HepG2 (cell line): Measurements from ENCODE around the gene PTPN13. TPM values are rescaled to one million over a fixed set of nuclear protein-coding genes. Genes with fewer than 3 reads are reported as not detected.

Experiments
- ATAC-seq: fragments of 200-7000 bp; cut with Tn5 transposase; 3 replicates; pipeline ENCODE4 v1.9.1; 2020; ENCODE audit warnings: mild to moderate bottlenecking, moderate library complexity
- BruUV-seq: library from RNA; stranded (reverse); fragments of 400-500 nt; replicated peaks from 2 replicates; lab custom pipeline; 2021; lab: Mats Ljungman, UMichigan
- CTCF ChIA-PET: fragments of 300-600 bp; formaldehyde crosslinking; extraction: SDS; loops from one replicate; lab custom pipeline; 2021; ENCODE audit warnings: low total read pairs, inconsistent platforms, low intra/inter-chr PET ratio; lab: Yijun Ruan, JAX
- POLR2A ChIA-PET: fragments of 350-600 bp; sonication (Branson Sonifier 250); formaldehyde crosslinking; loops from one replicate; lab custom pipeline; 2020; ENCODE audit warnings: antibody characterized with exemption, inconsistent platforms; lab: Yijun Ruan, JAX
- DNase-seq: peaks from one replicate; pipeline ENCODE4 v3.0.0-alpha.2; 2015; ENCODE audit warnings: low spot score
- FAIRE-seq: peaks from 3 replicates; lab custom pipeline; 2011; peaks lifted over from hg19 to GRCh38; lab: Jason Lieb, UNC
- H2AFZ ChIP-seq: one replicate; pipeline ENCODE4 v1.6.1; 2011; ENCODE audit warnings: low read length, inconsistent platforms
- H3K27ac ChIP-seq: fragments of 300-600 bp; 3 replicates; pipeline ENCODE4 v1.8.0; 2011; ENCODE audit warnings: mixed run types, mild to moderate bottlenecking, mixed read lengths, low read length, inconsistent platforms; ENCODE audit not compliant: insufficient read depth; ENCODE audit errors: extremely low read length
- H3K27me3 ChIP-seq, 2 experiments: fragments of 200-600 bp in 1 of 2; 2 replicates in 1 of 2; 3 replicates in 1 of 2; pipeline versions ENCODE4 v1.6.0 to v1.8.0; 2011; ENCODE audit warnings: low read length in 2 of 2, mild to moderate bottlenecking in 2 of 2, moderate library complexity in 2 of 2, inconsistent platforms in 1 of 2; ENCODE audit not compliant: insufficient read depth in 2 of 2, control insufficient read depth in 1 of 2
- H3K36me3 ChIP-seq, 2 experiments: fragments of 200-600 bp in 1 of 2; replicated peaks in 1 of 2; 2 replicates in 1 of 2; 3 replicates in 1 of 2; pipeline versions ENCODE4 v1.5.1 to v1.8.0; 2011; ENCODE audit warnings: low read length in 2 of 2, inconsistent platforms in 1 of 2; ENCODE audit not compliant: insufficient read depth in 2 of 2, control insufficient read depth in 1 of 2
- H3K4me1 ChIP-seq: 2 replicates; pipeline ENCODE4 v1.5.1; 2012; ENCODE audit warnings: low read length, inconsistent platforms; ENCODE audit not compliant: insufficient read depth
- H3K4me2 ChIP-seq: 2 replicates; pipeline ENCODE4 v1.6.0; 2011; ENCODE audit warnings: low read depth, low read length, inconsistent platforms
- H3K4me3 ChIP-seq, 3 experiments: fragments of 200-600 bp in 1 of 3; sonication (generic), shearing (Covaris generic) in 1 of 3; replicated peaks in 1 of 3; 2 replicates each; pipeline ENCODE4 v1.5.1; 2011 to 2016; ENCODE audit warnings: low read length in 3 of 3, inconsistent platforms in 2 of 3, low read depth in 2 of 3, mild to moderate bottlenecking in 2 of 3, control low read depth in 1 of 3, mixed read lengths in 1 of 3; ENCODE audit not compliant: insufficient read depth in 1 of 3
- H3K79me2 ChIP-seq: one replicate; pipeline ENCODE4 v1.6.1; 2011; ENCODE audit warnings: low read length, inconsistent platforms; ENCODE audit not compliant: insufficient read depth
- H3K9ac ChIP-seq: 2 replicates; pipeline ENCODE4 v1.6.0; 2011; ENCODE audit warnings: mild to moderate bottlenecking, low read depth, low read length, inconsistent platforms; ENCODE audit not compliant: insufficient read depth
- H3K9me3 ChIP-seq: 2 replicates; pipeline ENCODE4 v1.5.1; 2012; ENCODE audit warnings: mild to moderate bottlenecking, low read length
- H4K20me1 ChIP-seq: 2 replicates; pipeline ENCODE4 v1.6.0; 2011; ENCODE audit warnings: inconsistent platforms, mild to moderate bottlenecking, low read length, moderate library complexity; ENCODE audit not compliant: insufficient read depth
- DNMT1 ChIP-seq: sonication (generic); formaldehyde crosslinking; IDR thresholded peaks from 2 replicates; pipeline ENCODE4 v1.5.1; 2020; ENCODE audit warnings: mild to moderate bottlenecking, missing genetic modification reagents
- FOSL2 ChIP-seq: sonication (generic); formaldehyde crosslinking; IDR thresholded peaks from 2 replicates; pipeline ENCODE4 v1.4.0; 2020; ENCODE audit warnings: missing genetic modification reagents
- MYNN ChIP-seq: sonication (generic); formaldehyde crosslinking; IDR thresholded peaks from 2 replicates; pipeline ENCODE4 v1.4.0; 2020; ENCODE audit warnings: mild to moderate bottlenecking, low read depth, missing genetic modification reagents
- SOX6 ChIP-seq, 2 experiments: fragments of 450-650 bp in 1 of 2; sonication (generic) in 1 of 2; formaldehyde crosslinking in 1 of 2; IDR thresholded peaks; 2 replicates each; pipeline versions ENCODE4 v1.4.0 to v1.6.1; 2017 to 2020; ENCODE audit warnings: antibody characterized with exemption in 1 of 2, mild to moderate bottlenecking in 1 of 2, missing genetic modification reagents in 1 of 2
- ZBTB38 ChIP-seq: sonication (generic); formaldehyde crosslinking; IDR thresholded peaks from 2 replicates; pipeline ENCODE4 v1.5.1; 2020; ENCODE audit warnings: mild to moderate bottlenecking, missing genetic modification reagents
- ZC3H13 ChIP-seq: sonication (generic); formaldehyde crosslinking; IDR thresholded peaks from 2 replicates; pipeline ENCODE4 v1.8.1; 2023; ENCODE audit warnings: mild to moderate bottlenecking, missing genetic modification reagents, moderate library complexity
- ZNF225 ChIP-seq: sonication (generic); formaldehyde crosslinking; IDR thresholded peaks from 2 replicates; pipeline ENCODE4 v1.4.0; 2020; ENCODE audit warnings: mild to moderate bottlenecking, missing genetic modification reagents
- ZNF230 ChIP-seq: sonication (generic); formaldehyde crosslinking; IDR thresholded peaks from 2 replicates; pipeline ENCODE4 v1.4.0; 2020; ENCODE audit warnings: mild to moderate bottlenecking, missing genetic modification reagents
- ZNF768 ChIP-seq: sonication (generic); formaldehyde crosslinking; IDR thresholded peaks from 2 replicates; pipeline ENCODE4 v1.4.0; 2020; ENCODE audit warnings: missing genetic modification reagents
- WGBS: methylation state at CpG from one replicate; pipeline ENCODE4 v1.1.6; 2017; ENCODE audit warnings: low lambda C conversion rate; 5-methylcytosine and 5-hydroxymethylcytosine counted together
- in situ Hi-C: cut with HindIII; loops from 2 replicates; pipeline ENCODE4 v1.10.0; 2017; ENCODE audit warnings: low pct_unique_long_range_greater_than_20kb; ENCODE audit not compliant: extremely low pct_ligation_motif_present
- intact Hi-C: fragments of 100-400 bp; cut with micrococcal nuclease; formaldehyde crosslinking; loops from one replicate; pipeline ENCODE4 v1.10.0; 2022; ENCODE audit not compliant: unreplicated experiment
- polyA plus RNA-seq, 8 experiments: library from polyadenylated mRNA; depleted of rRNA in 3 of 8; stranded (reverse) in 7 of 8; unstranded in 1 of 8; fragments of >200 nt; fragmentation: Illumina TruSeq in 4 of 8; extraction: Trizol in 4 of 8; gene quantifications; 2 replicates each; pipeline versions ENCODE4 v1.2.1 to v1.2.3, GENCODE V29; 2011 to 2016; ENCODE audit warnings: low read depth in 4 of 8, missing spikeins in 1 of 8, mixed read lengths in 1 of 8; ENCODE audit not compliant: insufficient read depth in 1 of 8
- total RNA-seq, 5 experiments: library from RNA; depleted of rRNA; stranded (reverse); fragments of >200 nt; fragmentation: Illumina TruSeq; extraction: Trizol; gene quantifications; 2 replicates each; pipeline ENCODE4 v1.2.3, GENCODE V29; 2016; ENCODE audit warnings: low read depth in 1 of 5
- TF ChIP-seq, protein P1 (sequence below): sonication (generic); formaldehyde crosslinking; IDR thresholded peaks from 2 replicates; pipeline ENCODE4 v1.8.1; 2023; ENCODE audit warnings: missing genetic modification reagents, mild to moderate bottlenecking, borderline replicate concordance
- TF ChIP-seq, protein P2 (sequence below): sonication (generic); formaldehyde crosslinking; IDR thresholded peaks from 2 replicates; pipeline ENCODE4 v1.9.0; 2022; ENCODE audit warnings: low read depth, missing genetic modification reagents
- TF ChIP-seq, protein P3 (sequence below): sonication (generic); formaldehyde crosslinking; IDR thresholded peaks from 2 replicates; pipeline ENCODE4 v1.5.0; 2020; ENCODE audit warnings: mild to moderate bottlenecking, missing genetic modification reagents, moderate library complexity

Gene PTPN13
- total and polyA plus RNA-seq, 2 of the 13 experiments (the other 11 are each of a cell fraction or from before 2014, with no cell fraction given), result not detected

DNA sequence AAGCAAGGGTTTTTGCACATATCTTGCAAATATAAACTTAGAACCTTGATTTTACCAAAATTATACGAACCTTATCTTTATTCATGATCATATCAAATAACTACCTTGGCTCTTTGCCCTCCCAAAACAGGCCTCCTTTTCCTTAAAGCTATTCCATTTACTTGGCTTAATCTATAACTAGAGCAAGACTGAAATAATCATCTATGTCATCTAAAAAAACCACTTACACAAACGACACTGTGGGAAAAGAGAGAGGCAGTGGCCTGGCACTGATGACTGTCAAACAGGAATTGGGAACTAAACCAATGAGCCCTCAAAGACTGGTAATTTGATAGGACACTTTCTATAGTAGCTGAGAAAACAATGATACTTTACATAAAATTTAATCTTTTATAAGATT lies 11.7 kb upstream of the PTPN13 start:
- no peaks in the 10 kb centered on the region for H3K27me3 ChIP-seq
- FAIRE-seq (no peak), DNase-seq (no peak), ATAC-seq (no peak)
- POLR2A ChIA-PET, result no interaction called here
- intact Hi-C loops (no loop called here), in situ Hi-C loops (no loop called here)
- H2AFZ ChIP-seq, result no peak overlapping the region
- H3K36me3 ChIP-seq, result no peaks in the 10 kb centered on the region
- no peak overlapping the region for H3K4me2 ChIP-seq
- WGBS, result 4% methylated on average over 2 of the region's 2 CpGs
- no peak overlapping the region for H3K27ac ChIP-seq
- H3K4me1 ChIP-seq, result no peaks in the 10 kb centered on the region
- no peak overlapping the region for H3K9ac ChIP-seq
- BruUV-seq, result no TSS peak
- no peaks in the 10 kb centered on the region for H3K9me3 ChIP-seq
- CTCF ChIA-PET, result no interaction called here
- no peaks in the 10 kb centered on the region for H3K79me2 ChIP-seq
- TF ChIP-seq, protein P1, sequence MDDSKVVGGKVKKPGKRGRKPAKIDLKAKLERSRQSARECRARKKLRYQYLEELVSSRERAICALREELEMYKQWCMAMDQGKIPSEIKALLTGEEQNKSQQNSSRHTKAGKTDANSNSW, result no peak
- TF ChIP-seq SOX6 (IDR thresholded peaks at IDR 0.05), result no peak
- TF ChIP-seq SOX6 (CRISPR knock-in tag; IDR thresholded peaks at IDR 0.05), result no peak
- no peak for TF ChIP-seq ZNF225 (CRISPR knock-in tag)
- TF ChIP-seq ZNF768 (CRISPR knock-in tag), result no peak
- H3K4me3 ChIP-seq, result no peak overlapping the region
- H4K20me1 ChIP-seq, result no peaks in the 10 kb centered on the region

DNA sequence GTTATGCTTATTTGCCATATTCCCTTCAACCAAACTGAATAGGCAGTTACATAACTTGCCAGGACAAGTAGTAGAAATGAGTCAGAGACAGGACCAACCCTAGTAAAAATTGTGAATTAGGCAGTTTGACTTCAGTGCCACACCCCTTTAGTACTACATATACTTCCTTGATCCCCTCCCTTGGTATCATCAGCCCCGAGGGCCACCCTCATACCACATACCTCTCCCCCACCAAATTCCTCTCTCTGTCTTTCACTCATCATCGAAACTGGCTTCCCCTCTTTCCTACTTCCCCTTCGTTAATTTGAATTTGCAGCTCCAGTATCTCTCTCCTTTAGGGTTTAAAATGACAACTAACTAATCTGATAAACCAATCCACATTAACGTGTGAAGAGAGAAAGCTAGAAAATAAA lies 7.9 kb upstream of the PTPN13 start:
- ATAC-seq (no peak), FAIRE-seq (no peak), DNase-seq (no peak)
- Histone ChIP-seq H3K9ac (no peak overlapping the region), H3K4me2 (no peak overlapping the region), H3K4me1 (no peaks in the 10 kb centered on the region), H3K79me2 (no peaks in the 10 kb centered on the region), H3K27ac (no peak overlapping the region), H3K27me3 (no peaks in the 10 kb centered on the region), H2AFZ (no peak overlapping the region), H4K20me1 (no peaks in the 10 kb centered on the region), H3K36me3 (no peaks in the 10 kb centered on the region), H3K4me3 (no peak overlapping the region), H3K9me3 (no peaks in the 10 kb centered on the region)
- in situ Hi-C loops (no loop called here), intact Hi-C loops (no loop called here)
- no TSS peak for BruUV-seq
- under 1% methylated on average over 4 of the region's 4 CpGs for whole genome bisulfite sequencing
- TF ChIP-seq ZNF230 (CRISPR knock-in tag) (no peak), ZC3H13 (CRISPR knock-in tag) (no peak), ZBTB38 (CRISPR knock-in tag) (no peak), FOSL2 (CRISPR knock-in tag) (no peak), MYNN (CRISPR knock-in tag) (no peak), DNMT1 (CRISPR knock-in tag) (no peak)
- TF ChIP-seq, protein P2, sequence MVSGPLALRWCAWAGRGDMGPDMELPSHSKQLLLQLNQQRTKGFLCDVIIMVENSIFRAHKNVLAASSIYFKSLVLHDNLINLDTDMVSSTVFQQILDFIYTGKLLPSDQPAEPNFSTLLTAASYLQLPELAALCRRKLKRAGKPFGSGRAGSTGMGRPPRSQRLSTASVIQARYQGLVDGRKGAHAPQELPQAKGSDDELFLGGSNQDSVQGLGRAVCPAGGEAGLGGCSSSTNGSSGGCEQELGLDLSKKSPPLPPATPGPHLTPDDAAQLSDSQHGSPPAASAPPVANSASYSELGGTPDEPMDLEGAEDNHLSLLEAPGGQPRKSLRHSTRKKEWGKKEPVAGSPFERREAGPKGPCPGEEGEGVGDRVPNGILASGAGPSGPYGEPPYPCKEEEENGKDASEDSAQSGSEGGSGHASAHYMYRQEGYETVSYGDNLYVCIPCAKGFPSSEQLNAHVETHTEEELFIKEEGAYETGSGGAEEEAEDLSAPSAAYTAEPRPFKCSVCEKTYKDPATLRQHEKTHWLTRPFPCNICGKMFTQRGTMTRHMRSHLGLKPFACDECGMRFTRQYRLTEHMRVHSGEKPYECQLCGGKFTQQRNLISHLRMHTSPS, result no peak
- TF ChIP-seq, protein P3, sequence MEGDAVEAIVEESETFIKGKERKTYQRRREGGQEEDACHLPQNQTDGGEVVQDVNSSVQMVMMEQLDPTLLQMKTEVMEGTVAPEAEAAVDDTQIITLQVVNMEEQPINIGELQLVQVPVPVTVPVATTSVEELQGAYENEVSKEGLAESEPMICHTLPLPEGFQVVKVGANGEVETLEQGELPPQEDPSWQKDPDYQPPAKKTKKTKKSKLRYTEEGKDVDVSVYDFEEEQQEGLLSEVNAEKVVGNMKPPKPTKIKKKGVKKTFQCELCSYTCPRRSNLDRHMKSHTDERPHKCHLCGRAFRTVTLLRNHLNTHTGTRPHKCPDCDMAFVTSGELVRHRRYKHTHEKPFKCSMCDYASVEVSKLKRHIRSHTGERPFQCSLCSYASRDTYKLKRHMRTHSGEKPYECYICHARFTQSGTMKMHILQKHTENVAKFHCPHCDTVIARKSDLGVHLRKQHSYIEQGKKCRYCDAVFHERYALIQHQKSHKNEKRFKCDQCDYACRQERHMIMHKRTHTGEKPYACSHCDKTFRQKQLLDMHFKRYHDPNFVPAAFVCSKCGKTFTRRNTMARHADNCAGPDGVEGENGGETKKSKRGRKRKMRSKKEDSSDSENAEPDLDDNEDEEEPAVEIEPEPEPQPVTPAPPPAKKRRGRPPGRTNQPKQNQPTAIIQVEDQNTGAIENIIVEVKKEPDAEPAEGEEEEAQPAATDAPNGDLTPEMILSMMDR (CRISPR knock-in tag), result no peak
- ChIA-PET CTCF (no interaction called here), POLR2A (no interaction called here)
